ENCODE data around the gene RNF138. TPM values are rescaled to one million over a fixed set of nuclear protein-coding genes. Genes with fewer than 3 reads are reported as not detected.
A peak's percentile ranks its signal among the peaks of the same experiment; 100 is the strongest.

RNF138 gene
- total RNA-seq, 5 donors from 2014 or later (not counting 1 experiment from before 2014, with no cell fraction given): 61.3 to 103 (median 67.5) TPM

- DNase-seq: no peak
- peaks cover 0 to 6% of the 10 kb centered on the region in 2 donors for H3K36me3 ChIP-seq (ENCODE audit: control insufficient read depth in 2 of 2, extremely low read depth in 1 of 2, insufficient read depth in 1 of 2, low read length in 1 of 2)
- Mint-ChIP-seq H3K9me3 (no peaks in the 10 kb centered on the region), H3K27me3 (no peaks in the 10 kb centered on the region), H3K36me3 (peaks cover 14% of the 10 kb centered on the region), H3K4me3 (no peak overlapping the region), H3K4me1 (peaks cover 7 to 8% (median 7%) of the 10 kb centered on the region in 3 donors), H3K27ac (peak overlapping the region; percentile 47 to 61)
- ChIA-PET CTCF (interaction anchor here (0.6 to 0.7 kb wide), 2 partner anchors 233 to 298 kb away, joined by 3 to 5 read pairs; no protein-coding TSS in a partner anchor), POLR2A (interaction anchor here (0.6 to 0.7 kb wide), 4 partner anchors 20 to 334 kb away, joined by 3 to 8 read pairs (median 8); no protein-coding TSS in a partner anchor)
- no peak overlapping the region for H3K27ac ChIP-seq (ENCODE audit: low read length)
- H3K4me3 ChIP-seq (ENCODE audit: control insufficient read depth in 1 of 2, extremely low read depth in 1 of 2, low read length in 1 of 2): no peak overlapping the region
- no peaks in the 10 kb centered on the region for H3K27me3 ChIP-seq (replicated peaks in 1 of 2; ENCODE audit: control insufficient read depth in 2 of 2, extremely low read depth in 1 of 2, insufficient read depth in 2 of 2, low read length in 1 of 2)
- H3K9me3 ChIP-seq: no peaks in the 10 kb centered on the region
- peaks cover 0 to 5% of the 10 kb centered on the region in 2 experiments for H3K4me1 ChIP-seq (ENCODE audit: control insufficient read depth in 1 of 2, extremely low read depth in 1 of 2, insufficient read depth in 2 of 2, low read length in 2 of 2)
- WGBS (ENCODE audit: insufficient coverage): 80% methylated on average over 1 of the region's 2 CpGs
- ATAC-seq (replicated peaks in 1 of 4): no peak
Measured at GRCh38 chr18:32135625-32136024, 44.0 kb downstream of the RNF138 start.

GRCh38 chr18:32138332-32138982, 46.8 kb downstream of the RNF138 start:
- peak overlapping the region; percentile 15 to 85 for H3K27ac Mint-ChIP-seq

GRCh38 chr18:32139835-32140283, 48.2 kb downstream of the RNF138 start:
- Histone ChIP-seq H3K4me3 (ENCODE audit: control insufficient read depth in 1 of 2, extremely low read depth in 1 of 2, low read length in 1 of 2) (no peak overlapping the region), H3K9me3 (no peaks in the 10 kb centered on the region), H3K27me3 (replicated peaks in 1 of 2; ENCODE audit: control insufficient read depth in 2 of 2, extremely low read depth in 1 of 2, insufficient read depth in 2 of 2, low read length in 1 of 2) (no peaks in the 10 kb centered on the region), H3K36me3 (ENCODE audit: control insufficient read depth in 2 of 2, extremely low read depth in 1 of 2, insufficient read depth in 1 of 2, low read length in 1 of 2) (no peaks in the 10 kb centered on the region), H3K4me1 (ENCODE audit: control insufficient read depth in 1 of 2, extremely low read depth in 1 of 2, insufficient read depth in 2 of 2, low read length in 2 of 2) (peaks cover 0 to 5% of the 10 kb centered on the region in 2 experiments), H3K27ac (ENCODE audit: low read length) (no peak overlapping the region)
- Mint-ChIP-seq H3K4me1 (peaks cover 7 to 8% (median 7%) of the 10 kb centered on the region in 3 donors), H3K27ac (no peak overlapping the region), H3K36me3 (peaks cover 3% of the 10 kb centered on the region), H3K4me3 (no peak overlapping the region), H3K27me3 (no peaks in the 10 kb centered on the region), H3K9me3 (no peaks in the 10 kb centered on the region)
- ChIA-PET CTCF (no interaction called here), POLR2A (no interaction called here)
- 95% methylated on average over 24 of the region's 24 CpGs for WGBS (ENCODE audit: insufficient coverage)
- DNase-seq (no peak), ATAC-seq (replicated peaks in 1 of 4) (no peak)

More at GRCh38 chr18:32138332-32138982, 46.8 kb downstream of the RNF138 start:
- Histone ChIP-seq H3K27me3 (replicated peaks in 1 of 2; ENCODE audit: control insufficient read depth in 2 of 2, extremely low read depth in 1 of 2, insufficient read depth in 2 of 2, low read length in 1 of 2) (no peaks in the 10 kb centered on the region), H3K36me3 (ENCODE audit: control insufficient read depth in 2 of 2, extremely low read depth in 1 of 2, insufficient read depth in 1 of 2, low read length in 1 of 2) (no peaks in the 10 kb centered on the region), H3K4me3 (ENCODE audit: control insufficient read depth in 1 of 2, extremely low read depth in 1 of 2, low read length in 1 of 2) (no peak overlapping the region), H3K9me3 (no peaks in the 10 kb centered on the region), H3K4me1 (ENCODE audit: control insufficient read depth in 1 of 2, extremely low read depth in 1 of 2, insufficient read depth in 2 of 2, low read length in 2 of 2) (peaks cover 0 to 5% of the 10 kb centered on the region in 2 experiments), H3K27ac (ENCODE audit: low read length) (no peak overlapping the region)
- H3K4me3 Mint-ChIP-seq: no peak overlapping the region
- whole genome bisulfite sequencing (ENCODE audit: insufficient coverage): no CpG with 5 or more reads among the region's 1 CpG
- DNase-seq (peak in 4 of 35 experiments; percentile 7 to 16 (median 11)), ATAC-seq (replicated peaks in 1 of 4) (peak in 3 of 4 experiments; percentile 38 to 47 (median 42))
- H3K9me3 Mint-ChIP-seq: no peaks in the 10 kb centered on the region
- no peaks in the 10 kb centered on the region for H3K27me3 Mint-ChIP-seq
- H3K4me1 Mint-ChIP-seq: peaks cover 7 to 8% (median 7%) of the 10 kb centered on the region in 3 donors
- H3K36me3 Mint-ChIP-seq: peaks cover 3% of the 10 kb centered on the region
- ChIA-PET CTCF (interaction anchor here in 1 of 2 donors (0.7 kb wide), 1 partner anchor 126 kb away, joined by 3 read pairs; no protein-coding TSS in a partner anchor), POLR2A (interaction anchor here in 1 of 2 donors (0.5 to 0.6 kb wide), 2 partner anchors 15 to 28 kb away, joined by 3 read pairs; no protein-coding TSS in a partner anchor)

- Histone ChIP-seq H3K36me3 (ENCODE audit: control insufficient read depth in 2 of 2, extremely low read depth in 1 of 2, insufficient read depth in 1 of 2, low read length in 1 of 2) (no peaks in the 10 kb centered on the region), H3K27me3 (replicated peaks in 1 of 2; ENCODE audit: control insufficient read depth in 2 of 2, extremely low read depth in 1 of 2, insufficient read depth in 2 of 2, low read length in 1 of 2) (no peaks in the 10 kb centered on the region), H3K9me3 (no peaks in the 10 kb centered on the region), H3K27ac (ENCODE audit: low read length) (no peak overlapping the region), H3K4me3 (ENCODE audit: control insufficient read depth in 1 of 2, extremely low read depth in 1 of 2, low read length in 1 of 2) (no peak overlapping the region), H3K4me1 (ENCODE audit: control insufficient read depth in 1 of 2, extremely low read depth in 1 of 2, insufficient read depth in 2 of 2, low read length in 2 of 2) (no peaks in the 10 kb centered on the region)
- ChIA-PET POLR2A (interaction anchor here in 1 of 2 donors (0.5 kb wide), 2 partner anchors 162 to 246 kb away, joined by 4 to 6 read pairs; no protein-coding TSS in a partner anchor), CTCF (interaction anchor here (0.7 to 1.0 kb wide), 3 partner anchors 10 to 436 kb away, joined by 3 to 15 read pairs (median 5); no protein-coding TSS in a partner anchor)
- DNase-seq (no peak), ATAC-seq (replicated peaks in 1 of 4) (no peak)
- Mint-ChIP-seq H3K36me3 (no peaks in the 10 kb centered on the region), H3K27me3 (no peaks in the 10 kb centered on the region), H3K4me1 (peaks cover 0 to 3% (median 0%) of the 10 kb centered on the region in 3 donors), H3K9me3 (no peaks in the 10 kb centered on the region), H3K4me3 (no peak overlapping the region), H3K27ac (no peak overlapping the region)
- no CpG with 5 or more reads among the region's 2 CpGs for WGBS (ENCODE audit: insufficient coverage)
Measured at GRCh38 chr18:32148185-32148870, 56.7 kb downstream of the RNF138 start.

- Histone ChIP-seq H3K4me1 (ENCODE audit: control insufficient read depth in 1 of 2, extremely low read depth in 1 of 2, insufficient read depth in 2 of 2, low read length in 2 of 2) (no peaks in the 10 kb centered on the region), H3K4me3 (ENCODE audit: control insufficient read depth in 1 of 2, extremely low read depth in 1 of 2, low read length in 1 of 2) (no peak overlapping the region), H3K36me3 (ENCODE audit: control insufficient read depth in 2 of 2, extremely low read depth in 1 of 2, insufficient read depth in 1 of 2, low read length in 1 of 2) (no peaks in the 10 kb centered on the region), H3K27ac (ENCODE audit: low read length) (no peak overlapping the region), H3K9me3 (no peaks in the 10 kb centered on the region), H3K27me3 (replicated peaks in 1 of 2; ENCODE audit: control insufficient read depth in 2 of 2, extremely low read depth in 1 of 2, insufficient read depth in 2 of 2, low read length in 1 of 2) (peaks cover 0 to 3% of the 10 kb centered on the region in 2 experiments)
- ATAC-seq (replicated peaks in 1 of 4) (no peak), DNase-seq (no peak)
- Mint-ChIP-seq H3K27ac (no peak overlapping the region), H3K4me1 (peaks cover 1 to 4% (median 2%) of the 10 kb centered on the region in 3 donors), H3K27me3 (peaks cover 0 to 4% of the 10 kb centered on the region in 2 donors), H3K9me3 (no peaks in the 10 kb centered on the region), H3K4me3 (no peak overlapping the region), H3K36me3 (no peaks in the 10 kb centered on the region)
- WGBS (ENCODE audit: insufficient coverage): 83% methylated on average over 1 of the region's 5 CpGs
- ChIA-PET CTCF (interaction anchor here in 1 of 2 donors (0.9 kb wide), 1 partner anchor 27 kb away, joined by 3 read pairs; no protein-coding TSS in a partner anchor), POLR2A (no interaction called here)
Measured at GRCh38 chr18:32152705-32153448, 61.2 kb downstream of the RNF138 start.

- no peak overlapping the region for H3K4me3 ChIP-seq (ENCODE audit: control insufficient read depth in 1 of 2, extremely low read depth in 1 of 2, low read length in 1 of 2)
- ChIA-PET POLR2A (no interaction called here), CTCF (interaction anchor here (0.7 to 3.3 kb wide), 10 partner anchors 45 to 400 kb away, joined by 3 to 53 read pairs (median 6); no protein-coding TSS in a partner anchor)
- Mint-ChIP-seq H3K4me3 (no peak overlapping the region), H3K9me3 (no peaks in the 10 kb centered on the region), H3K27me3 (peaks cover 0 to 4% of the 10 kb centered on the region in 2 donors), H3K36me3 (no peaks in the 10 kb centered on the region), H3K4me1 (peaks cover 5 to 9% (median 9%) of the 10 kb centered on the region in 3 donors), H3K27ac (no peak overlapping the region)
- H3K27me3 ChIP-seq (replicated peaks in 1 of 2; ENCODE audit: control insufficient read depth in 2 of 2, extremely low read depth in 1 of 2, insufficient read depth in 2 of 2, low read length in 1 of 2): peaks cover 0 to 3% of the 10 kb centered on the region in 2 experiments
- H3K36me3 ChIP-seq (ENCODE audit: control insufficient read depth in 2 of 2, extremely low read depth in 1 of 2, insufficient read depth in 1 of 2, low read length in 1 of 2): no peaks in the 10 kb centered on the region
- DNase-seq: no peak
- ATAC-seq (replicated peaks in 1 of 4): no peak
- H3K27ac ChIP-seq (ENCODE audit: low read length): no peak overlapping the region
- H3K4me1 ChIP-seq (ENCODE audit: control insufficient read depth in 1 of 2, extremely low read depth in 1 of 2, insufficient read depth in 2 of 2, low read length in 2 of 2): peaks cover 0 to 4% of the 10 kb centered on the region in 2 experiments
- H3K9me3 ChIP-seq: no peaks in the 10 kb centered on the region
Measured at GRCh38 chr18:32156855-32157254, 65.2 kb downstream of the RNF138 start.
